Smooth muscle cell (in vitro differentiated cells): Measurements from ENCODE around the gene TBC1D2. TPM values are rescaled to one million over a fixed set of nuclear protein-coding genes. Genes with fewer than 3 reads are reported as not detected.

Experiments used
- DNase-seq: peaks from one replicate; lab custom pipeline; 2025; ENCODE audit not compliant: unreplicated experiment; lab: John Stamatoyannopoulos, UW
- H2AFZ ChIP-seq: fragments of 200-600 bp; sonication (generic); 2 replicates; pipeline ENCODE4 v1.6.0; 2016; ENCODE audit warnings: antibody characterized with exemption, low read depth, mild to moderate bottlenecking
- H3F3A ChIP-seq: fragments of 200-600 bp; sonication (generic); 2 replicates; pipeline ENCODE4 v1.6.0; 2017; ENCODE audit warnings: antibody characterized with exemption, low read depth
- H3K27ac ChIP-seq: fragments of 200-600 bp; sonication (generic); 2 replicates; pipeline ENCODE4 v1.5.1; 2016; ENCODE audit warnings: low read depth, mild to moderate bottlenecking
- H3K27me3 ChIP-seq: fragments of 200-600 bp; sonication (generic); 2 replicates; pipeline ENCODE4 v1.6.1; 2016; ENCODE audit warnings: low read depth, mild to moderate bottlenecking
- H3K36me3 ChIP-seq: fragments of 200-600 bp; sonication (generic); 2 replicates; pipeline ENCODE4 v1.5.1; 2016; ENCODE audit warnings: low read depth
- H3K4me1 ChIP-seq: fragments of 200-600 bp; sonication (generic); 2 replicates; pipeline ENCODE4 v1.5.1; 2016; ENCODE audit warnings: low read depth
- H3K4me2 ChIP-seq: fragments of 200-600 bp; sonication (generic); 2 replicates; pipeline ENCODE4 v1.6.0; 2016; ENCODE audit warnings: mild to moderate bottlenecking
- H3K4me3 ChIP-seq: fragments of 200-600 bp; sonication (generic); 2 replicates; pipeline ENCODE4 v1.5.1; 2016; ENCODE audit warnings: mild to moderate bottlenecking
- H3K79me2 ChIP-seq: fragments of 200-600 bp; sonication (generic); 2 replicates; pipeline ENCODE4 v1.6.0; 2016; ENCODE audit warnings: low read depth, mild to moderate bottlenecking
- H3K9ac ChIP-seq: fragments of 200-600 bp; sonication (generic); 2 replicates; pipeline ENCODE4 v1.6.0; 2016; ENCODE audit warnings: low read depth
- H3K9me3 ChIP-seq: fragments of 200-600 bp; sonication (generic); replicated peaks from 2 replicates; pipeline ENCODE4 v1.5.1; 2016; ENCODE audit warnings: low read depth
- H4K20me1 ChIP-seq: fragments of 200-600 bp; sonication (generic); 2 replicates; pipeline ENCODE4 v1.6.0; 2016; ENCODE audit warnings: low read depth
- WGBS: methylation state at CpG from one replicate; pipeline ENCODE4 v1.1.7; 2016; ENCODE audit warnings: low lambda C conversion rate; 5-methylcytosine and 5-hydroxymethylcytosine counted together
- polyA plus RNA-seq: library from polyadenylated mRNA; unstranded; fragments of >200 nt; fragmentation: Nextera tagmentation; extraction: Ambion mirVana; gene quantifications from 2 replicates; pipeline ENCODE4 v1.2.1, GENCODE V29; 2016
- total RNA-seq: library from RNA; depleted of rRNA; stranded (reverse); fragments of >200 nt; gene quantifications from 2 replicates; pipeline ENCODE4 v1.2.3, GENCODE V29; 2014
- TF ChIP-seq, protein P1 (sequence below): fragments of 200-600 bp; sonication (generic); IDR thresholded peaks from 2 replicates; pipeline ENCODE4 v1.5.1; 2017; ENCODE audit warnings: borderline replicate concordance, mild to moderate bottlenecking, antibody characterized with exemption; ENCODE audit not compliant: insufficient read depth, poor library complexity, severe bottlenecking

The TBC1D2 gene
- total and polyA plus RNA-seq, 2 experiments from 2014 or later: 7.7 to 8.6 TPM

DNA sequence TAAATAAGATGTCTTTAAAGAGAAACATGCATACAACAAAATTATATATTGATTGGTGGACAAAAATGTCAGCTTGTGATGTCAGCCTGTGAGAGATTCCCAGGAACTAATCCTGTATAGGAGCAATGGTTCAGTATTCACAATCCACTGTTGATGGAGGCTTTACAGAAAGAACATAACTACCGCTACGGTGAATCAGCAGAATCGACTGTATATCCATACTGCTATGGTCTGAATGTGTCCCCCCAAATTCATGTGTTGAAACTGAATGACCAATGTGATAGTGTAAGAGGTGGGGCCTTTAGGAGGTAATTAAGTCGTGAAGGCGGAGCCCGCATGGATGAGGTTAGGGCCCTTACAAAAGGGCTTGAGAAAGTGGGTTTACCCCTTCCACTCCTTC, 40.4 kb upstream of the TBC1D2 start:
- no peak overlapping the region for H3K4me2 ChIP-seq
- H3F3A ChIP-seq: no peaks in the 10 kb centered on the region
- H3K79me2 ChIP-seq: no peaks in the 10 kb centered on the region
- H3K27ac ChIP-seq: no peak overlapping the region
- no peaks in the 10 kb centered on the region for H3K36me3 ChIP-seq
- DNase-seq: no peak
- TF ChIP-seq, protein P1, sequence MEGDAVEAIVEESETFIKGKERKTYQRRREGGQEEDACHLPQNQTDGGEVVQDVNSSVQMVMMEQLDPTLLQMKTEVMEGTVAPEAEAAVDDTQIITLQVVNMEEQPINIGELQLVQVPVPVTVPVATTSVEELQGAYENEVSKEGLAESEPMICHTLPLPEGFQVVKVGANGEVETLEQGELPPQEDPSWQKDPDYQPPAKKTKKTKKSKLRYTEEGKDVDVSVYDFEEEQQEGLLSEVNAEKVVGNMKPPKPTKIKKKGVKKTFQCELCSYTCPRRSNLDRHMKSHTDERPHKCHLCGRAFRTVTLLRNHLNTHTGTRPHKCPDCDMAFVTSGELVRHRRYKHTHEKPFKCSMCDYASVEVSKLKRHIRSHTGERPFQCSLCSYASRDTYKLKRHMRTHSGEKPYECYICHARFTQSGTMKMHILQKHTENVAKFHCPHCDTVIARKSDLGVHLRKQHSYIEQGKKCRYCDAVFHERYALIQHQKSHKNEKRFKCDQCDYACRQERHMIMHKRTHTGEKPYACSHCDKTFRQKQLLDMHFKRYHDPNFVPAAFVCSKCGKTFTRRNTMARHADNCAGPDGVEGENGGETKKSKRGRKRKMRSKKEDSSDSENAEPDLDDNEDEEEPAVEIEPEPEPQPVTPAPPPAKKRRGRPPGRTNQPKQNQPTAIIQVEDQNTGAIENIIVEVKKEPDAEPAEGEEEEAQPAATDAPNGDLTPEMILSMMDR: no peak
- H3K9me3 ChIP-seq: no peaks in the 10 kb centered on the region
- H3K4me1 ChIP-seq: no peaks in the 10 kb centered on the region
- no peak overlapping the region for H3K9ac ChIP-seq
- no peak overlapping the region for H3K4me3 ChIP-seq
- WGBS: 86% methylated on average over 6 of the region's 6 CpGs
- no peaks in the 10 kb centered on the region for H4K20me1 ChIP-seq
- H3K27me3 ChIP-seq: no peaks in the 10 kb centered on the region
- H2AFZ ChIP-seq: no peak overlapping the region

DNA sequence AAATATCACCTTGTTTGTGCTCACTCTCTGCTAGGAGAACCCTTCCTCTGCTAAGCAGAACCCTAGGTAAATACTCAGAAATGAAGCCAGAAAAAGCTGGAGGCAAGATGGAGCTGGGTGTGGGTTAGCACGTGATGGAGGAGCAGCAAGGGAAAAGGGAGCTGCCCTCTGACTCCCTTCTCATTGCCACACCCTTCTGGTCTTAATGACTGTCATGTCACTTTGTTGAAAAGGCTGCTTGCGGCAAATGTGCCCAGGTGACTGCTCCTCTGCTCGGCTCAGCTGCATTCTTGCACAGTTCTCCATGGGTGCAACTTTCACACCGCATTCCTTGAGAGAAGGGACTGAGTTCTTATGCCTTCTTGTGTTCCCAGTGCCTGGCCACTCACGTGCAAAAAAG, 36.4 kb upstream of the TBC1D2 start:
- Histone ChIP-seq H3K9ac (no peak overlapping the region), H3K9me3 (no peaks in the 10 kb centered on the region), H3K4me2 (no peak overlapping the region), H3K27ac (no peak overlapping the region), H3K27me3 (no peaks in the 10 kb centered on the region), H3K36me3 (no peaks in the 10 kb centered on the region), H3K4me1 (no peaks in the 10 kb centered on the region), H3F3A (no peaks in the 10 kb centered on the region), H3K79me2 (no peaks in the 10 kb centered on the region), H4K20me1 (no peaks in the 10 kb centered on the region), H3K4me3 (no peak overlapping the region), H2AFZ (no peak overlapping the region)
- 72% methylated on average over 5 of the region's 5 CpGs for WGBS
- TF ChIP-seq, protein P1: no peak
- no peak for DNase-seq

DNA sequence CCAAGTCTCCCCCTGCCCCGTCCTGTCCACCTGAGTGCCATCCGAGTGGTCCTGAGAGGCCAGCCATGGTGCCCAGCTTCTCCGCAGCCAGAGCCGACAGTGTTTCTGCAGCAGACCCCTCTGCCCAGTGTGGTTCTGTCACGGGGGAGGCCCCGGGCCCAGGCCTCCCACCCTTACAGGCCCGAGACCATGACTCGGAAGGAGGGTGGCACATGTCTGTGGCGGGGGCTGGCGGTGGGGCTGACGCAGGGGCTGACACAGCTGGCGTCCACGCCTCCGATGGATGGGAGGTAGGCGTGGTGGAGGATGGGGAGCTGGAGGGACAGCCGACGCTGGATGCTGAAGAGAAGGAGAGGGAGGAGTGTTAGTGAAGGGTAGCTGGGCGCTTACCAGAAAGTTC, 35.0 kb upstream of the TBC1D2 start:
- H3K9me3 ChIP-seq: no peaks in the 10 kb centered on the region
- no peak overlapping the region for H3K9ac ChIP-seq
- DNase-seq: no peak
- no peaks in the 10 kb centered on the region for H4K20me1 ChIP-seq
- no peaks in the 10 kb centered on the region for H3K27me3 ChIP-seq
- H3K4me2 ChIP-seq: no peak overlapping the region
- WGBS: 94% methylated on average over 14 of the region's 18 CpGs
- H3K36me3 ChIP-seq: no peaks in the 10 kb centered on the region
- H3F3A ChIP-seq: no peaks in the 10 kb centered on the region
- H3K27ac ChIP-seq: no peak overlapping the region
- no peaks in the 10 kb centered on the region for H3K4me1 ChIP-seq
- no peaks in the 10 kb centered on the region for H3K79me2 ChIP-seq
- TF ChIP-seq, protein P1: no peak
- H2AFZ ChIP-seq: no peak overlapping the region
- H3K4me3 ChIP-seq: no peak overlapping the region

DNA sequence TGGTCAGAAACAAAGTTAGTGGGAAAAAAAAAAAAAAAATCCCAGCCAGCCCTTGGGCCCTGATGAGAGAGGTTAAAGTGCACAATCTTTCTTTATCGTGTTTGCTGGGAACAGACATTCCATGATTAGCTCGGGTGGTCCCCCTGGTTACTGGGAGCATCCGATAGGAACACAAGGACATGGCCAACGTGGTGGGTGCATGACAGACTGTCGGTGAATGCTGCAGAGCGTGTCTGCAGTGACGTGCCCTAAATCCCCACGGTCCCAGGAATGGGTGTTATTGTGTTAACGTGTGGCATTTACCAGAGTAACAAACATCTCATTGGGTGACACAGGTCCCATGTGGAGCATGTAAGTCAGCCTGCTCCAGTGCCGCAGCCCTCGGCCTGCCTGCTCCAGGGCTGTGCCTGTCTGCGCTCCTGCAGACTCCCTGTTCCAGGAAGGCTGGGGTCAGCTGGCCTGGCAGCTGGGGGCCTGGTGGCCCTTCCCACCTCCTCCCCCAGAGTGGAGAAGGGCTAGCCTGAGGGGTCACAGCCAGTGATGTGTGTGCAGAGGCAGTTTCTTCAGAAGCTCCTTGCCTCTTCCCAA, 34.3 kb upstream of the TBC1D2 start:
- Histone ChIP-seq H3K4me3 (no peak overlapping the region), H3K9ac (no peak overlapping the region), H4K20me1 (no peaks in the 10 kb centered on the region), H3K27me3 (no peaks in the 10 kb centered on the region), H3K79me2 (no peaks in the 10 kb centered on the region), H3K4me2 (no peak overlapping the region), H3K9me3 (no peaks in the 10 kb centered on the region), H2AFZ (no peak overlapping the region), H3K36me3 (no peaks in the 10 kb centered on the region), H3K4me1 (no peaks in the 10 kb centered on the region), H3K27ac (no peak overlapping the region), H3F3A (no peaks in the 10 kb centered on the region)
- WGBS: 90% methylated on average over 12 of the region's 12 CpGs
- no peak for DNase-seq
- TF ChIP-seq, protein P1: no peak
